NCI-H345 (cell line): Measurements from ENCODE around the gene ADGRB3.
A peak's percentile ranks its signal among the peaks of the same experiment; 100 is the strongest.
"Not testable (repeated sequence)": the region's sequence is repeated elsewhere in the genome, so short reads cannot be mapped to it uniquely, and the experiment has no call there.

Experiments
- DNase-seq: peaks from one replicate; lab custom pipeline; 2025; lab: John Stamatoyannopoulos, UW

Gene ADGRB3

DNA sequence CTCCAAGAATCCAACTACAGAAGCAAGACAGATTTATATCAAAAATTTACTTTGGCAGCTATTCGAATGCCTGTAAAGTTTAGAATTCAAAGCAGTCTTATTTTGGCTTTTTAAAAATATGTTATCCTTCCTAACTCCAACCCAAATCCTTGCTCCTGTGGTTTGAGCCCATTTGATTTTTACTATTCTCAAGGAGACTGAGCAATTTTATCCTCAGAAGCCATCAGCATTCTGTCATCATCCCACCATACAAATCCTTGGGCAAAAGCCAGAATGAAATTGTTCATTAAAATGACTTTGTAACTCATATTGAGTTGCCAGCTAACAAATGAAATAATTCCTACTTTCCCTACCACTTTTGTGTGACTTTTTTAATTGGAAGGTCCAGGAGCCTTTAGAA, 392.8 kb downstream of the ADGRB3 start:
- DNase-seq: no peak

DNA sequence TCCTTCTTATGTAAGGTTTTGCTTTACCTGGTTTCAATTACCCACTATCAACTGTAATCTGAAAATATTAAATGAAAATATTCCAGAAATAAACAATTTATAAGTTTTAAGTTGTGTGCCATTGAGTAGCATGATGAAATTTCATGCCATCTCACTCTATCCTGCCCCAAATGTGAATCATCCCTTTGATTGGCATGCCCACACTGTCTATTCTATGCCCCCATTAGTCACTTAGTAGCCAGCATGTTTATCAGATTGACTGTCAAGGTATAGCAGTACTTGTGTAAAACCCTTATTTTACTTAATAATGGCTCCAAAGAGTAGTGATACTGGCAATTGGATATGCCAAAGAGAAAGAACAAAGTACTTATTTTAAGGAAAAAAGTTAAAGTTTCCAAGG, 403.8 kb downstream of the ADGRB3 start:
- DNase-seq: no peak

DNA sequence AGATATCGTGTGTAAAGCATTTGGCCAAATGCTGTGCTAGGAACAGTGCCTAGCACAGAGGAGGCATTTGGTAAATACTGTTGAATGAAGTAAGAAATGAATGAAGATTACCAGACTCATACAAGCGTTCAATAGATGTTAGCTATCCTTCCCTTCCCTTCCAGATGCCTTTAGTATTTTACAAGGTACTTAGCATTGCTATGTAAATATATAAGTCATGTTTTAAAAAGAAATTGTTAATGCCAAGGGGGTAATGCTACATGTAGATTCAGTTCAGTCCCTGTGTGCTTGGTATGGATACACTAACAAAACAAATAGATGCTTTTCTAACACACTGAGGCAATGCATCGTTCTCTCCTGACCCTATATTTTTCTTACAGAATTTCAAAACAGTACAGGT, 407.2 kb downstream of the ADGRB3 start:
- DNase-seq: no peak

DNA sequence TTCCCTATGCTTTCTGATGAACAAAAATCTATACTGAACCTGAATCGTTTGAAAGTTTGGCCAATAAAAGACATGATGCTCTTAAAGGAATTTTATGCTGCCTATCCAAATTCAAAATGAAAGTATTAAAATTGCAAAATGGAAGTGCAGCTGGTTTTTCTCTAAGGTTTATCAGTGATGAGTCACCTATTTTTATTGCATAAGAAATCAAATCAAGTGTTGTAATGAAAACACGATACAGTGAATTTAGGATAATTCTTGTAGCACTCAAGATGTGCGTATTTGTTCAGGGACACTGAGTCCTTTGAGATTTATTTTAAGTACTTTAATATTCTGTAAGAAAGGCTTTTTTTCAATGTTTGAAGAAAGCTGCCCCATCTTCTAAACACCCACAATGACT, 409.5 kb downstream of the ADGRB3 start:
- DNase-seq: no peak

DNA sequence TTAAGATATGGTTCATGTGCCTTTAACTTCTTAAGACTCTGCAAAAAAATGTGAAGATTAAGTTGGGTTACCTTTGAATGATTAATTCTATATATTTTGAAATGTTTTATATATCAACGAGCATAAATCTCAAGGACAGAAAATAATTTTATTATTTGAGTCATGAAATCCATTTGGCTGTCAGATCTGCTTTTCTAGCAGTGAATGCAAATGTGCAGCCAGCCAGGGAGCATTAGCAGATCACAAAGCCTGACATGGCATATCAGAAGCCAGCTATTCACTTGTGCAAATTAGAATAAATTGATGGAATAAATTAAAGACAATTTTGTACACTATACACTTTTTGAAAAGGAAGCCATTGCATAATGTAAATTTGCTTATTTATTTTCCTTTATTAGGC, 424.3 kb downstream of the ADGRB3 start:
- DNase-seq: no peak

DNA sequence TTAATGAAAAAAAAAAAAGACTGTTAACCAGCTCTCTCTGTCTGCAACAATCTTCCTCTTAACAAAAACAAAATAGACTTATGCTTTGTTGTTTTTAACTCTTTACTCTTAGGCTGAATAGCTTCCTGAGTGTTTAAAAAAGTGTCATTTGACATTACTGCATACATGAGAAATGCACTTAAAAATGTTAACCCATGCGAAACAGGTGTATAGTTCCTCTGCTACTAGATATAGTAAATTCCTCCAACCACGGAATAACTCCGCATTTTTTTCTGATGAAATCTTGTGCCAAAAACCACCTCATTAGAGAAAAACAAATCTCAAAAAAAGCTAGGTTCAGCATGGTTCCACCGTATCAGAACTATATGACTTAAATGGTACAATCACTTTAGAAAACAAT, 426.0 kb downstream of the ADGRB3 start:
- DNase-seq: no peak

DNA sequence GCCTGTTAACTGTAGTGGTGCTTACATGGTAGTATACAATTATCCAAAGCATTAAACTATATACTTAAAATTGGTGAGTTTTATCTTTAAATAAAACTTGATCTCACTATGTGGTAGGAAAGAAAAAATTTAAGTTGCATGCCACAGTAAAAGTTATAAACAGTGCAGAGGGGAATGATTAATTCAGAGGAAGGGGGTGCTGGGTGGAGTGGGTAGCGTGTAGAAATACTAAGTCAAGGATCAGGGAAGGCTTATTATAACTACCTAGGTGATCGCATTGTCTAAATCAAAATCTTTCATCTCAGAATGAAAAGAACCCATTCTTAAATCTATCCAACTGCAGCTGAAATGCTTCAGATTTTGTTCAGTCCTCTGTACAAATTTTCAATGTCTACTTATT, 428.3 kb downstream of the ADGRB3 start:
- no peak for DNase-seq

DNA sequence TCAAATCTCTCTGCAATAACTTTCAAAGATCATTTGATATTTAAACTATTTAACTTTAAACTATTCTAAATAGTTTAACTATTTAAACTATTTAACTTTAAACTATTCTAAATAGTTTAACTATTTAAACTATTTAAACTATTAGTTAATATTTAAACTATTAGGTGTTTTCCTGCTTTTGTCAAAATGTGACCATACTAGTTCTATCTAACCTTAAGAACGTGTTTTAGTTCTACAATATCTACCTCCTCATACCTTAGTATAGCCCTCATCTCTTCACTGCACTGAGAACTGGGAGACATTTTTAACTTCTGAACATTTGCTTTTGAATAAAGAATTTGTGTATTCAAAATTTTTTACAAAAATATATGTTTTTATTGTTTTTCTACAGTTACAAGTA, 429.1 kb downstream of the ADGRB3 start:
- DNase-seq: no peak

DNA sequence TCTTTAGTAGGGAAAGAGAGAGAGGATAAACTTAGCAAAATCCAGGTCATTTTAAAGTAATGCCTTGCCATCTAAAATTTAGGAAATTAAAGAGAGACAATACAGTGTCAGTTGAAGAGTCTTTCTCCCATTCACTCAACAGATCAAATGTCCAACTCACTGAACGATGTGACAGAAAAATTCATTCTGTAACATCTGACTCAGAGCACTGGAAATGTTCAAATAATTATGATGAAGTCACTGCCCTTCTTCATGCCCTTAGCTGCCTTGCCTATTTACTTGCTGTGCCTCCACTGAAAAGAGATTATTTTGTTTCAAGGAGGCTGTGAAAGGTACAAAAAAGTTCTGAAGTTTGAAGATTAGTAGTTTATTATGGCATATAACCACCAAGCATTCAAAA, 434.8 kb downstream of the ADGRB3 start:
- DNase-seq: no peak

DNA sequence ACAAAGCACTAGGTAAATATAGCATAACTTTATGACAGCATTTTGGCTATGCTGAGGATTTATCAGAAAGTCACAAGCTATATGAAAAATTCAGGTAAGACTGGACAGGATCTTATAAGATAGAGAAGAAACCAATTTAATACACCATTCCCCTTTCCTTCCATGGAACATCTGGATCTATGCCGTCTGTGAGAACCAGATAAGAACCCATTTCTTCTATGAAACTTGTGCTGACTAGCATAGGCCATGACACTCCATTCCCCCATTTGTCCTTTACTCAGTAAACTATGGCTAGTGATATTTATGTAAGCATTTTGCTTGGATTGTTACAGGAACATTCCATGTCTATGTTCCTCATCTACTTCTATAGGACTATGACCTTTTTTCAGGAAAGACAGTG, 437.7 kb downstream of the ADGRB3 start:
- DNase-seq: no peak

DNA sequence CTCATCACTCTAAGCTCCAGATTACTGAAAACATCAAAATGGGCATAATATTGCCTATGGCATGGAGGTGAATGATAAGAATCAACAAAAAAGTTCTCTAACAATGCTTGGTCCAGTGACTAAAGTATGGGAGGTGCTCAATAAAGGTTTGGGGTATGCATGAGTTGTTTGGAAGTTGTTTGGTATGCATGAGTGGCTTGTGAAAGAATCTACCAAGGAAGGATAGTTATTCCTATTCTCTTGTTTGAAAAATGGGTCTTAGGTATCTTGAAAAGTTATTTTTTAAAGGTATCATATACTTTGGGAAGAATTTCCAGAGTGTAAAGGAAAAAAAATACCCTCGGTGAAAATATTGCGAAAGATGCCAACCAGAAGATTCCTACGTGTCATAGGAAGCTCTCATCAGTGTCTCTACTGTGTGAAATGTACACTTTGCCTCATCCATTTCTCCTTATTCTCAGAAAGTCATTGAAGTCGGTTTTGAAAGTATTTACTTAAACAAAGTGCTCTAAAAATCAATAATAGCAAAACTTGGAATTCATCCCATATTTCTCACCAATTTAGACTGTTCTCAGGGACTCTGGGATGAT, 449.8 kb downstream of the ADGRB3 start:
- DNase-seq: no peak

DNA sequence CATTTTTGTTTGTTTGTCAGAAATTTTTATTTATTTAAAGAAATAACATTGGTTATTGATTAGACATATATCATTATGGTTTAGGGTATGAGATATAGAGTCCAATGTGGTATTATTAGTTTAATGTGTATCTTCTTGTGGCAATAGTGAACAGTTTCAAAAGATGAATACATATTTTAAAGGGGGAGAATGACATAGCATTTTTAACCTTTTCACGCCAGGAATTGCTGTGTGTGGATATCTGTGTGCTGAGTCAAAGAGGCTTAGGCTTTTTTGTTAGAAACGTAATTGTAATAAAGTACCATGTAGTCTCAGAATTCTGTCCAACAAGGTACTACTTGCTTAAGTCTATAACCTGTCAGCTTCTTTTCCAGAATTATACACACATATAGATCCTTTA, 451.6 kb downstream of the ADGRB3 start:
- DNase-seq: no peak

DNA sequence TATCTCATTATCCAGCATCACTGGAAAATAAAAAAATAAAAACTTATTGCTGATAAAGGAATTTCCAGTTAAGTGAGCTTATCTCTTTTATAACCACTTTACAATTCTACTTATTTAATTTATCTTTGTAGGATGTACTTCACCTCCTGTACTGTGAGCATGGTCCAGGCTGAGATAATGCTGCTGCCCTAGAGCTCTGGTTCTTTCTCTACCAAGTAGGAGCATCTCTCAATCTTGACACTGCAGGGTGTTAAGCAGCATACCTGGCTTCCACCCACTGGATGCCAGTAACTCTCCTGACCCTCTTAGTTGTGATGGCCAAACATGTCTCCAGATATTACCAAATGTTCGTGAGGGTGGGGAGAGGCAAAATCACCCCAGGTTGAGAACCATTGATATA, 454.5 kb downstream of the ADGRB3 start:
- DNase-seq: no peak

DNA sequence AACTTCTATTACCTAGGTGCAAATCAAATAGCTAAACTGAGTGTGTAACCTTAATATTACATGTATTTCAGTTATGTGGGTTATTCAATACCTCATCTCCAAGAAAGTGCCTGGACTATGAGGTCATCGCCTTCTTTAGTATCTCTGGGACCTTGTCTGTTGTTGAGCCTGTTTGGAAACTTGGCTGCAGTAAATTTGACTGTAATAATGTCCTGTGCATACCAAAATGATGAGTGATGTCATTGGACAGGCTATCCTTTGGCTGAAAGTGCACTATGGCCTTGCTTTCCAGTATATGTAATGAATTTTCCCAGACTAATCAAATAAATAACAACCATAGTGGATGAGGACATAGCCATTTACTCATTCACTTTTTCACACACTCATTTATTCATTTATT, 455.1 kb downstream of the ADGRB3 start:
- DNase-seq: no peak

DNA sequence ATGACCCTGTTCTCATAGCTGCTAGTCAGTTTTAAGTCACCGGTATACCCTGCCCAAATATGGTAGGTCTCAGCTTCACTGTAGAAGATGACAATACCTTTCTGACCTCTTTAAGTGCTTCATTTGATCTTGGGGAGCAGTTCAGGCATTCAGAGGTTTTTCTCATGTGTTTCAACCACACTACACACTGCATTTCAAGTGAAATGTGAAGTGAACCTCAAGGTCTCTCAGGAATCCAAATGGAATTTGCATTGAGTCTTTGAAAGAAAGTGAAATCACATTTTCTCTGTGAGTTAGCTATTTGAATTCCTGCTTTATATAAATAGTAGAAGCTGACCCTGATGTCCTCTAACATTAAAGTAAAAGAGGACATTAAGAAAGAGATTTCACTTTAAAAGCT, 461.6 kb downstream of the ADGRB3 start:
- no peak for DNase-seq

DNA sequence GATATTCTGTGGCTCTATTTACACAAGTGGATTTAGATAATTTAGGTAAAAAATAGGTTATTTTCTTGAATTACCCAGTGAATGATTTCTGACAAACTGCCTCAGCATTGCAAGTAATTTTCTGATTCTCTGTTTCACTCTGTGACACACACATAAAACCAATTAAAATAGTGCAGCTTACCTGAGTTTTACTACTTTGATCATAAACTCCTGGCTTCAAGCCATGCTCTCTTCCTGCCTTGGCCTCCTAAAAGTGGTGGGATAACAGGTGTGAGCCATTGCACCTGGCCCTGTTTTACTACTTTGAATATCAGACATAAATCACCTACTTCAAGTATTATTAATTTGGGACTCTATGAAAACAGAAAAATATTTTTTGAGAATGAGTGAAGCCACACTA, 462.9 kb downstream of the ADGRB3 start:
- DNase-seq: no peak

DNA sequence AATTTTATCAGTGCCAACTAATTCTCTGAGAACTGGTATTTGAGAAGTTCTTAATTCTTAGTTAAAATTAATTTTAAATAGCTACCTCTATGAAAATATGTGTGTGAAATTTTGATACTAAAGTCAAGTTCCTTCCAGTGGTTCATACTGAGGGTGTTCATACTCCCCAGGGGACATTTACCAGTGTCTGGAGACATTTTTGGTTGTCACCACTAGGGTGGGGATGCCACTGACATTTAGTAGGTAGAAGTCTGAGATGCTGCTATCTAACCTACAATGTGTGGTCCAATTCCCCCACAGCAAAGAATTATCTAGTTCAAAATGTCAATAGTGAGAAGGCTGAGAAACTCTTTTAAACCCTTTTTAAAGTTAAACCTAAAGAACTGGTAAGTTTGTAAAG, 463.8 kb downstream of the ADGRB3 start:
- DNase-seq: no peak

DNA sequence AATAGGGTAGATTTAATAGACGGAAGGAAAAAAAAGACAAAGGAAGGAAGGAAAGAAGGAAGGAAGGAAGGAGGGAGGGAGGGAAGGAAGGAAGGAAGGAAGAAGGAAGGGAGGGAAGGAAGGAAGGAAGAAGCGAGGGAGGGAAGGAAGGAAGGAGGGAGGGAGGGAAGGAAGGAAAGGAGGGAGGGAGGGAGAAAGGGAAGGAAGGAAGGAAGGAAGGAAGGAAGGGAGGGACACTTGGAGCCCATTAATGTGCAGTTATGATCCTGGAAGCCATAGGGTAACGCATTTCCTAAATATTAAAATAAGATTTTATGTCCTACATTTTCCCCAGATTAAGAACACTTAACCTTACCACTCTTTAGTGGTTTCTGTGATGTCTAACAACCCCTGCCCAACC, 465.7 kb downstream of the ADGRB3 start:
- DNase-seq: no peak

DNA sequence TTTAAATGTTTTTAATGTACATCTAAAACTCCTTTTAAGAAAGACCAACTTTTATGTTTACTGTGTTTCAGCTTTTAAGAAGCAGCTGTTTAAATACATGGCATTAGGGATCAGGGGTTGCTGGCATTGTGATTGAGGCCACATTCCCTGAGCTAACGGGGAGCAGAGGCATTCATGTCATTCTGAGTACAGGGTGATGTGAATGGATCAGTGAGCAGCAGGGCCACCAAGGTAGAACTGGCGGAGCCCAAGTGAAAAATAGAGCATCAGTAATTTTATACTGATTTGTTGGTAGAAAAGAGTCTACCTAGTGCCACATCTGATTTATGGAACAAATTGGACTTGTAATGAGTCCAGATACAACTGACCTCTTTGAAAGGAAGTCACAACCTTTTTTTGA, 467.3 kb downstream of the ADGRB3 start:
- no peak for DNase-seq

DNA sequence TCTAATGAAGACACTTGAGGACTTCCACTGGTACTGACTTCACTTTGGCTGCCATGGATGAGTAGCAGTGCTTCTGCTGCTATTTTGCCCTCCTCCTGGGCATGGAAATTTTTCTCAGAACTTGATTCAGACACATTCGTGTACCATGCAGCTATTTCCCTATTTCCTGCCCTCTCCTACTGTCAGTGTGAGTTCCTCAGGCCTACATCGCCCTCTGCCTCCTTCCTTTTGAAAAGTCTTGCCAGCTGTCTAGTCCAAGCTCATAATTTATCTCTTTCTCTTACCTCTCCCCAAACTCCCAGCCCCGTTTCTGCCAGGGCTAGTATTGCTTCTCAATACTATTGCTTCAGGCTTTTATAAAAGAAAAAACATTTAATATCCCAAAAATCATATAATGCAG, 470.2 kb downstream of the ADGRB3 start:
- DNase-seq: no peak

DNA sequence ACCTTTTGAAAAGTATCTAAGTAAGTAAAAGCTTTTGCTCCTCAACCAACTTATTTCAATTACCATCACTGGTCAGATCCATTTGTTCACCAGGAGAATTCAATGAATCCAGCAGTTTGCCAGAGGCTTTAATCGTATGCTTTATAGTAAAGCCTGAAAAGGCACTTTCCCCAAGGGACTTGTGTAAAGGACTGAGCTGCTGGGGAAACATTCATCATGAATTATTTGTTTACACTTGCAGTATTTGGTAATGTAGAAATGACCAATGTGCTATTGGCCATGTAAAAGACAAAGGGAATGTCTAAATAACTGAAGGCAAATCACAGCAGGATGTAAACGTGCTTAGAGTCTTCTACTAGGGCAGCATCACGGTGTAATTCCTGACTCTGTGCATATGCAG, 471.4 kb downstream of the ADGRB3 start:
- DNase-seq: peak; percentile 36

DNA sequence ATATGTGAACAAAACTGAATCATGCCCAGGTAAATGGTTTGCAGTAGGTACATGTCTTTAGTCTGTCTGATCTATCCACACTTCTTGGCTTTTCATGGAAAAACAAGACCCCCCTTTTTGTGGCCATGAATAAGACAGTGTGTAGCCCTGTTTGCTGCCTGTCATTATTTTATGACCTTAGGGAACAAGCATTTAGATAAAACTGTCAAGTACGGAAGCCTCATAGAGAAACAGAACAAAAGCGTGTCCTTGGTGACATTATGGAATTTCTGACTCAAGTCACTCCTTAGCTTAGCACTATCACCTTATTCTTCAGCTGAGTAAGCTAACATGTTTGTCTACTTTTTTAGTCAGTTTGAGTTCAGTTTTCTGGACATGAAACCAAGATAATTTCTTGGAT, 476.2 kb downstream of the ADGRB3 start:
- DNase-seq: no peak

DNA sequence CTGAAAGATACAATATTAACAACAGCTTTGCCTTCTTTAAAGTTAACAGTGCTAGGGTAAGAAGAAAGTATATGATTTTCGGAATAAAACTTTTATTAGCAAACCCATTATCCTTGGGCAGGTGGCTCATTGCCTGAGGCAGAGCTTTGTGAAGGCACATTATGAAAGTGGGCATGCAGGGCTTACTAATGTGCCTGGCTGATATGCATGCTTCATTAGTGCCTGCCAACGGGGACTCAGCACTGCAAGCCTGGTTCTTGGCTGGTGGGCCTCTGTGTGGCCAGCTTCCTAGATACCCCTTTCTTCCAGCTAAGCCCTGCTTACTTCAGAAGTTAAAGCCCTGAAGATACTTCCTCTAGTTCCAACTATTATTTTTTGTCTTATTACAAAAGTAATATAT, 481.6 kb downstream of the ADGRB3 start:
- DNase-seq: no peak

DNA sequence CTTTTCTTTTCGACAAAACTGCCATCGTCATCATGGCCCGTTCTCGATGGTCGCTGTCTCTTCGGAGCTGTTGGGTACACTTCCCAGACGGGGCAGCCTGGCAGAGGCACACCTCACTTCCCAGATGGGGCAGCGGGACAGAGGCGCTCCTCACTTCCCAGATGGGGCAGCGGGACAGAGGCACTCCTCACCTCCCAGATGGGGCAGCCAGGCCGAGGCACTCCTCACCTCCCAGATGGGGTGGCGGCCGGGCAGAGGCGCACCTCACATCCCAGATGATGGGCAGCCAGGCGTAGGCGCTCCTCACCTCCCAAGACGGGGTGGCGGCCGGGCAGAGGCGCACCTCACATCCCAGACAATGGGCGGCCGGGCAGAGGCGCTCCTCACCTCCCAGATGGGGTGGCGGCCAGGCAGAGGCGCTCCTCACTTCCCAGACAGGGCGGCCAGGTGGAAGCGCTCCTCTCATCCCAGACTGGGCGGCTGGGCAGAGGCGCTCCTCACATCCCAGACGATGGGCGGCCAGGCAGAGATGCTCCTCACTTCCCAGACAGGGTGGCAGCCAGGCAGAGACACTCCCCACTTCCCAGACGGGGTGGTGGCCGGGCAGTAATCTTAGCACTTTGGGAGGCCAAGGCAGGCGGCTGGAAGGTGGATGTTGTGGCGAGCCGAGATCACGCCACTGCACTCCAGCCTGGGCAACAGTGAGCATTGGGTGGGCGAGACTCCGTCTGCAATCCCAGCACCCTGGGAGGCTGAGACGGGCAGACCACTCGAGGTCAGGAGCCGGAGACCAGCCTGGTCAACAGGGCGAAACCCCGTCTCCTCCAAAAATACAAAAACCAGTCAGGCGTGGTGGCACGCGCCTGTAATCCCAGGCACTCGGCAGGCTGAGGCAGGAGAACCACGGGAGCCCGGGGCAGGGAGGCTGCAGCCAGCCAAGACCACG, 486.7 kb downstream of the ADGRB3 start:
- not testable (repeated sequence) for DNase-seq
